Osteoblast (primary cell): Measurements from ENCODE around the gene NRCAM. TPM values are rescaled to one million over a fixed set of nuclear protein-coding genes. Genes with fewer than 3 reads are reported as not detected.
A peak's percentile ranks its signal among the peaks of the same experiment; 100 is the strongest.

Experiments used
- DNase-seq: peaks from one replicate; pipeline ENCODE4 v3.0.0; 2011; ENCODE audit warnings: low spot score, mixed read lengths; ENCODE audit not compliant: insufficient read length; ENCODE audit errors: missing footprints
- H2AFZ ChIP-seq: 2 replicates; pipeline ENCODE4 v1.6.0; 2011; ENCODE audit warnings: mild to moderate bottlenecking, low read length
- H3K27ac ChIP-seq: 2 replicates; pipeline ENCODE4 v1.5.1; 2011; ENCODE audit warnings: mild to moderate bottlenecking, low read depth, low read length, moderate library complexity
- H3K27me3 ChIP-seq: 2 replicates; pipeline ENCODE4 v1.6.0; 2012; ENCODE audit warnings: mild to moderate bottlenecking, control low read depth, inconsistent platforms, low read length, moderate library complexity; ENCODE audit not compliant: insufficient read depth
- H3K36me3 ChIP-seq: 2 replicates; pipeline ENCODE4 v1.5.1; 2011; ENCODE audit warnings: mild to moderate bottlenecking, low read length, control low read depth, moderate library complexity; ENCODE audit not compliant: insufficient read depth
- H3K4me1 ChIP-seq: 2 replicates; pipeline ENCODE4 v1.5.1; 2011; ENCODE audit warnings: mild to moderate bottlenecking, low read length, control low read depth, moderate library complexity; ENCODE audit not compliant: insufficient read depth
- H3K4me2 ChIP-seq: 2 replicates; pipeline ENCODE4 v1.6.0; 2011; ENCODE audit warnings: mild to moderate bottlenecking, low read length; ENCODE audit not compliant: insufficient read depth
- H3K4me3 ChIP-seq: fragments of 200-600 bp; sonication (generic); 3 replicates; pipeline ENCODE4 v1.5.1; 2012; ENCODE audit warnings: mild to moderate bottlenecking, low read length, inconsistent platforms; ENCODE audit not compliant: insufficient read depth
- H3K79me2 ChIP-seq: 2 replicates; pipeline ENCODE4 v1.6.0; 2012; ENCODE audit warnings: mild to moderate bottlenecking, low read length, control low read depth, inconsistent platforms; ENCODE audit not compliant: insufficient read depth
- H3K9me3 ChIP-seq: 2 replicates; pipeline ENCODE4 v1.5.1; 2011; ENCODE audit warnings: low read depth, low read length, control low read depth
- H4K20me1 ChIP-seq: 2 replicates; pipeline ENCODE4 v1.6.0; 2012; ENCODE audit warnings: mild to moderate bottlenecking, low read length, control low read depth; ENCODE audit not compliant: insufficient read depth
- total RNA-seq: library from RNA; depleted of rRNA; stranded (reverse); fragments of >200 nt; gene quantifications from 2 replicates; pipeline ENCODE4 v1.2.3, GENCODE V29; 2012
- TF ChIP-seq, protein P1 (sequence below): IDR thresholded peaks from 2 replicates; pipeline ENCODE4 v1.5.1; 2011; ENCODE audit warnings: mild to moderate bottlenecking, low read depth, low read length, moderate library complexity; ENCODE audit errors: extremely low read depth

The NRCAM gene
- total RNA-seq, 1 donor = 2.2 TPM

DNA sequence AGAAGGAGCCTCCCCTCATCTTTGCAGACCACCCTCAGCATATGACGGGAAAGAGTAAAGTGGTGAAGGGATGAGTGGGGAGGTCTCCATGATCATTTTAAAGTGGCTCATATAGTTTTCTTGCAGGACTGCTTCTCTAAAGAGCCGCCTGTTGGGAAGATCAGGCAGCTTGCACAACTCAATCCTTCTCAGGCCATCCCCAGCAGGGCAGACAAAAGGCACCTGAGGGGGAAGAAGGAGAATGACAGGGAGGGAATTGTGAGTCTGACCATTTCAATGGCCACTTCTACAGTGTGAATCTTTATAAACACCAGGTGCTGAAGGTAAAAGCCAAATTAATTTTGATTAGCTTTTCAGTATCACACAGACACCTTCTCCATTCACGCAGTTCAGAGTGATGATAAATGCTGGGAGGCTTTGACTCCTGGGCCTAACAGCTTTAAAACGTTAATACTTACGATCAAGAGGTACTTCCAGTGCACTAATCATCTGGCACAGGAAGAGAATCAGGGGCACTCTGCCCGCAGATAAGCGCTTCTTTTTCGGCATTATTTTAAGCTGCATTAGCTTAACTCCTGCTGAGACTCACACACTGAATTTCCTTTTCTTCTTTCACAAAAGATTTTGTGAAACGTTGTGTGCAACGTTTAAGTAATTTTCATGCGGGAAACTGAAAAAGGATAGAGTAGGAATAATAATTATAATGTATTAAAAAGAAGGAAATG lies 216.6 kb downstream of the NRCAM start:
- peaks cover 12% of the 10 kb centered on the region for H3K4me1 ChIP-seq
- no peaks in the 10 kb centered on the region for H3K27me3 ChIP-seq
- TF ChIP-seq, protein P1, sequence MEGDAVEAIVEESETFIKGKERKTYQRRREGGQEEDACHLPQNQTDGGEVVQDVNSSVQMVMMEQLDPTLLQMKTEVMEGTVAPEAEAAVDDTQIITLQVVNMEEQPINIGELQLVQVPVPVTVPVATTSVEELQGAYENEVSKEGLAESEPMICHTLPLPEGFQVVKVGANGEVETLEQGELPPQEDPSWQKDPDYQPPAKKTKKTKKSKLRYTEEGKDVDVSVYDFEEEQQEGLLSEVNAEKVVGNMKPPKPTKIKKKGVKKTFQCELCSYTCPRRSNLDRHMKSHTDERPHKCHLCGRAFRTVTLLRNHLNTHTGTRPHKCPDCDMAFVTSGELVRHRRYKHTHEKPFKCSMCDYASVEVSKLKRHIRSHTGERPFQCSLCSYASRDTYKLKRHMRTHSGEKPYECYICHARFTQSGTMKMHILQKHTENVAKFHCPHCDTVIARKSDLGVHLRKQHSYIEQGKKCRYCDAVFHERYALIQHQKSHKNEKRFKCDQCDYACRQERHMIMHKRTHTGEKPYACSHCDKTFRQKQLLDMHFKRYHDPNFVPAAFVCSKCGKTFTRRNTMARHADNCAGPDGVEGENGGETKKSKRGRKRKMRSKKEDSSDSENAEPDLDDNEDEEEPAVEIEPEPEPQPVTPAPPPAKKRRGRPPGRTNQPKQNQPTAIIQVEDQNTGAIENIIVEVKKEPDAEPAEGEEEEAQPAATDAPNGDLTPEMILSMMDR = no peak
- H3K36me3 ChIP-seq = no peaks in the 10 kb centered on the region
- no peak overlapping the region for H3K27ac ChIP-seq
- no peak overlapping the region for H2AFZ ChIP-seq
- H3K79me2 ChIP-seq = no peaks in the 10 kb centered on the region
- H3K4me3 ChIP-seq = no peak overlapping the region
- H3K9me3 ChIP-seq = no peaks in the 10 kb centered on the region
- no peaks in the 10 kb centered on the region for H4K20me1 ChIP-seq
- H3K4me2 ChIP-seq = no peak overlapping the region
- no peak for DNase-seq

GRCh38 chr7:108236681-108237415 lies 219.4 kb downstream of the NRCAM start:
- Histone ChIP-seq H3K4me1 (peaks cover 23% of the 10 kb centered on the region), H4K20me1 (no peaks in the 10 kb centered on the region)
- no peak for DNase-seq

DNA sequence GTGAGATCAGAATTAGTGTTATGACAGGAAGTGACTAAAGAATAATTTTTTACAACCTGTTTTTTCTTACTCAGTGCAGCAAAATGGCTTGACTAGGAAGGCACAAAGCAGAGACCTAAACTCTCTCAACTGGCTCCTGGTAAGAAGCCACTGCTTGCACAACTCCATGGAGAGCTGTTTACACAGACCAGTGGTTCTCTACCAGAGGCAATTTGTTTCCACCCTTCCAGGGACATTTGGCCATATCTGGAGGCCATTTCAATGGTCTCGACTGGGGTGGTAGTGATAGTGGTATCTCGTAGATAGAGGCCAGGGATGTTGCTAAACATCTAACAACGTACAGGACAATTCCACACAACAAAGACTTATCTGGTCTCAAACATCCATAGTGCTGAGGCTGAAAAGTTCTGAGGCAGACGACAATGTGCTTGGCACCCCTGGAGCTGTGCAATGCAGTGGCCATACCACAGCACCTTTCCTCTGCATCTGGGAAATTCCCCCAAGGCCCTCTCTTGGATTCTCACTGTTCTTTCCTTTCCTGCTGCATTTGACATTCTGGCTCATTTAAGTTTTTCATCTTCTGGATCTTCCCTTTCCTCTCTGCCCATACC lies 220.7 kb downstream of the NRCAM start:
- TF ChIP-seq, protein P1 = no peak
- Histone ChIP-seq H3K27me3 (no peaks in the 10 kb centered on the region), H3K27ac (peak overlapping the region; percentile 45), H3K9me3 (no peaks in the 10 kb centered on the region), H3K4me1 (peaks cover 23% of the 10 kb centered on the region), H3K4me3 (no peak overlapping the region), H3K79me2 (no peaks in the 10 kb centered on the region), H3K36me3 (no peaks in the 10 kb centered on the region), H2AFZ (peak overlapping the region; percentile 59), H3K4me2 (peak overlapping the region; percentile 2), H4K20me1 (no peaks in the 10 kb centered on the region)
- DNase-seq = peak; percentile 37

More at GRCh38 chr7:108236681-108237415, 219.4 kb downstream of the NRCAM start:
- no peaks in the 10 kb centered on the region for H3K79me2 ChIP-seq
- no peak overlapping the region for H3K4me3 ChIP-seq
- H3K36me3 ChIP-seq = no peaks in the 10 kb centered on the region
- no peaks in the 10 kb centered on the region for H3K27me3 ChIP-seq
- H2AFZ ChIP-seq = no peak overlapping the region
- H3K9me3 ChIP-seq = no peaks in the 10 kb centered on the region
- no peak overlapping the region for H3K27ac ChIP-seq
- H3K4me2 ChIP-seq = no peak overlapping the region
- TF ChIP-seq, protein P1 = no peak
